HCT116 (cell line): Measurements from ENCODE around the gene SULT1C4. TPM values are rescaled to one million over a fixed set of nuclear protein-coding genes. Genes with fewer than 3 reads are reported as not detected.
A peak's percentile ranks its signal among the peaks of the same experiment; 100 is the strongest.
"Not testable (repeated sequence)": the region's sequence is repeated elsewhere in the genome, so short reads cannot be mapped to it uniquely, and the experiment has no call there.

Source experiments
- ATAC-seq: fragments of 200-7000 bp; cut with Tn5 transposase; 2 replicates; pipeline ENCODE4 v1.9.1; 2020; ENCODE audit warnings: mild to moderate bottlenecking, moderate library complexity
- BruUV-seq: library from RNA; stranded (reverse); fragments of 400-500 nt; replicated peaks from 2 replicates; lab custom pipeline; 2021; lab: Mats Ljungman, UMichigan
- CTCF ChIA-PET: fragments of 300-600 bp; sonication (Branson Sonifier 250); formaldehyde crosslinking; loops from one replicate; lab custom pipeline; 2021; ENCODE audit warnings: antibody characterized with exemption; lab: Charles Lee
- POLR2A ChIA-PET: fragments of 300-600, 350-600 bp; sonication (Branson Sonifier 250); formaldehyde crosslinking; loops from one replicate; lab custom pipeline; 2021; ENCODE audit warnings: antibody characterized with exemption; lab: Charles Lee
- RAD21 ChIA-PET, 2 experiments: fragments of 300-600 bp; sonication (Branson Sonifier 250); formaldehyde crosslinking; loops; one replicate each; lab custom pipeline; 2023; ENCODE audit warnings: low total read pairs in 2 of 2; ENCODE audit not compliant: uncharacterized antibody in 2 of 2, unreplicated experiment in 2 of 2, low non-redundant PET in 1 of 2; lab: Charles Lee
- DNase-seq: peaks from one replicate; pipeline ENCODE4 v3.0.0-alpha.2; 2010; ENCODE audit warnings: low read depth, low spot score
- H2AFZ ChIP-seq: fragments of 200-600 bp; shearing (Covaris generic), sonication (generic); 2 replicates; pipeline ENCODE4 v1.6.1; 2017; ENCODE audit warnings: low read depth, mixed run types, mixed read lengths, antibody characterized with exemption, low read length; ENCODE audit not compliant: poor library complexity, severe bottlenecking
- H3K27ac ChIP-seq: 2 replicates; pipeline ENCODE4 v1.5.1; 2012; ENCODE audit warnings: low read depth, low read length
- H3K27me3 ChIP-seq: fragments of 200-600 bp; sonication (generic); 2 replicates; pipeline ENCODE4 v1.6.1; 2016; ENCODE audit warnings: mixed run types, low read length, mixed read lengths; ENCODE audit not compliant: insufficient read depth
- H3K36me3 ChIP-seq, 2 experiments: fragments of 200-500 bp in 1 of 2; fragments of 200-600 bp in 1 of 2; sonication (Bioruptor generic) in 1 of 2; sonication (generic) in 1 of 2; 2 replicates each; pipeline versions ENCODE4 v1.5.1 to v1.6.1; 2014 to 2016; ENCODE audit warnings: low read length in 2 of 2, inconsistent platforms in 1 of 2, mixed read lengths in 1 of 2, mixed run types in 1 of 2; ENCODE audit not compliant: insufficient read depth in 2 of 2, control insufficient read depth in 1 of 2
- H3K4me1 ChIP-seq, 2 experiments: fragments of 200-600 bp in 1 of 2; sonication (generic) in 1 of 2; 2 replicates each; pipeline versions ENCODE4 v1.5.1 to v1.6.1; 2012 to 2017; ENCODE audit warnings: low read length in 2 of 2, inconsistent platforms in 1 of 2, mild to moderate bottlenecking in 1 of 2, mixed read lengths in 1 of 2, mixed run types in 1 of 2, moderate library complexity in 1 of 2; ENCODE audit not compliant: insufficient read depth in 2 of 2, control insufficient read depth in 1 of 2
- H3K4me2 ChIP-seq: fragments of 200-600 bp; sonication (generic); 2 replicates; pipeline ENCODE4 v1.6.1; 2017; ENCODE audit warnings: mixed run types, low read length, mixed read lengths
- H3K4me3 ChIP-seq, 2 experiments: fragments of 200-600 bp in 1 of 2; sonication (generic) in 1 of 2; replicated peaks in 1 of 2; 2 replicates each; pipeline ENCODE4 v1.5.1; 2011 to 2016; ENCODE audit warnings: low read length in 2 of 2, control low read depth in 1 of 2, low read depth in 1 of 2, mild to moderate bottlenecking in 1 of 2, mixed read lengths in 1 of 2, mixed run types in 1 of 2
- H3K79me2 ChIP-seq: fragments of 200-600 bp; sonication (generic); 2 replicates; pipeline ENCODE4 v1.6.1; 2017; ENCODE audit warnings: mild to moderate bottlenecking, mixed run types, low read length, moderate library complexity, mixed read lengths; ENCODE audit not compliant: insufficient read depth
- H3K9ac ChIP-seq: fragments of 200-600 bp; sonication (generic); 2 replicates; pipeline ENCODE4 v1.6.1; 2016; ENCODE audit warnings: low read length, mixed read lengths
- H3K9me2 ChIP-seq: fragments of 200-600 bp; sonication (generic), shearing (Covaris generic); 2 replicates; pipeline ENCODE4 v1.6.1; 2017; ENCODE audit warnings: mixed run types, mild to moderate bottlenecking, moderate library complexity; ENCODE audit not compliant: insufficient read depth
- H3K9me3 ChIP-seq, 2 experiments: fragments of 200-500 bp in 1 of 2; fragments of 200-600 bp in 1 of 2; sonication (Bioruptor generic) in 1 of 2; sonication (generic) in 1 of 2; 2 replicates each; pipeline ENCODE4 v1.6.1; 2014 to 2017; ENCODE audit warnings: low read length in 2 of 2, mixed read lengths in 2 of 2, inconsistent platforms in 1 of 2, low read depth in 1 of 2, mild to moderate bottlenecking in 1 of 2, mixed run types in 1 of 2, moderate library complexity in 1 of 2; ENCODE audit not compliant: control insufficient read depth in 1 of 2, insufficient read depth in 1 of 2
- H4K20me1 ChIP-seq: fragments of 200-600 bp; sonication (generic), shearing (Covaris generic); 2 replicates; pipeline ENCODE4 v1.6.1; 2017; ENCODE audit warnings: mixed run types, mild to moderate bottlenecking, moderate library complexity; ENCODE audit not compliant: insufficient read depth
- CEBPB ChIP-seq: IDR thresholded peaks from 2 replicates; pipeline ENCODE4 v1.6.1; 2012; ENCODE audit warnings: low read depth
- ELF1 ChIP-seq: IDR thresholded peaks from 2 replicates; pipeline ENCODE4 v1.6.1; 2012; ENCODE audit warnings: low read depth, borderline replicate concordance
- POLR2A ChIP-seq: IDR thresholded peaks from 2 replicates; pipeline ENCODE4 v1.7.0; 2011; ENCODE audit warnings: borderline replicate concordance; ENCODE audit not compliant: insufficient read depth, insufficient read length; ENCODE audit errors: extremely low read depth
- SP1 ChIP-seq: IDR thresholded peaks from 2 replicates; pipeline ENCODE4 v1.6.1; 2012; ENCODE audit warnings: low read depth
- intact Hi-C: fragments of 100-400 bp; cut with micrococcal nuclease; formaldehyde crosslinking; loops from 2 replicates; pipeline ENCODE4 v1.10.0; 2022
- total RNA-seq: library from RNA; stranded (reverse); gene quantifications from one replicate; pipeline ENCODE4 v1.2.1, GENCODE V29; 2021; ENCODE audit not compliant: unreplicated experiment

The SULT1C4 gene
- total RNA-seq, 1 experiment from 2014 or later: not detected

GRCh38 chr2:108355906-108356734 lies 21.6 kb upstream of the SULT1C4 start:
- ATAC-seq: peak; percentile 49; the same call in 1 of the 2 replicates
- BruUV-seq: no TSS peak

GRCh38 chr2:108359336-108359735 lies 18.4 kb upstream of the SULT1C4 start:
- CTCF ChIA-PET, H3K4me3 ChIP-seq, H3K4me2 ChIP-seq, H3K9ac ChIP-seq, H4K20me1 ChIP-seq, intact Hi-C loops, H3K27me3 ChIP-seq, H3K27ac ChIP-seq, RAD21 ChIA-PET, H3K9me3 ChIP-seq, H3K79me2 ChIP-seq, DNase-seq, BruUV-seq, H2AFZ ChIP-seq, H3K36me3 ChIP-seq, POLR2A ChIA-PET, H3K9me2 ChIP-seq, ATAC-seq: not testable (repeated sequence)
- H3K4me1 ChIP-seq: peaks cover 0 to 13% of the 10 kb centered on the region in 2 experiments; a peak in 2 of 4 replicates

More at GRCh38 chr2:108355906-108356734, 21.6 kb upstream of the SULT1C4 start:
- ChIA-PET POLR2A (no interaction called here), CTCF (no interaction called here), RAD21 (no interaction called here)
- H4K20me1 ChIP-seq: no peaks in the 10 kb centered on the region
- no peaks in the 10 kb centered on the region for H3K79me2 ChIP-seq
- no peak overlapping the region for H3K4me3 ChIP-seq
- H3K27ac ChIP-seq: no peak overlapping the region
- H3K9me2 ChIP-seq: no peaks in the 10 kb centered on the region
- H3K9ac ChIP-seq: no peak overlapping the region
- intact Hi-C loops: no loop called here
- no peak overlapping the region for H2AFZ ChIP-seq
- H3K9me3 ChIP-seq: no peaks in the 10 kb centered on the region
- H3K4me2 ChIP-seq: no peak overlapping the region
- no peaks in the 10 kb centered on the region for H3K4me1 ChIP-seq
- TF ChIP-seq CEBPB (no peak), ELF1 (no peak), SP1 (no peak), POLR2A (peak; percentile 35)
- no peaks in the 10 kb centered on the region for H3K36me3 ChIP-seq
- no peak for DNase-seq
- H3K27me3 ChIP-seq: no peaks in the 10 kb centered on the region
